HCT116 (cell line): ENCODE data around the gene PEX12. TPM values are rescaled to one million over a fixed set of nuclear protein-coding genes. Genes with fewer than 3 reads are reported as not detected.

Source experiments
- ATAC-seq: fragments of 200-7000 bp; cut with Tn5 transposase; 2 replicates; pipeline ENCODE4 v1.9.1; 2020; ENCODE audit warnings: mild to moderate bottlenecking, moderate library complexity
- BruUV-seq: library from RNA; stranded (reverse); fragments of 400-500 nt; replicated peaks from 2 replicates; lab custom pipeline; 2021; lab: Mats Ljungman, UMichigan
- CTCF ChIA-PET: fragments of 300-600 bp; sonication (Branson Sonifier 250); formaldehyde crosslinking; loops from one replicate; lab custom pipeline; 2021; ENCODE audit warnings: antibody characterized with exemption; lab: Charles Lee
- POLR2A ChIA-PET: fragments of 300-600, 350-600 bp; sonication (Branson Sonifier 250); formaldehyde crosslinking; loops from one replicate; lab custom pipeline; 2021; ENCODE audit warnings: antibody characterized with exemption; lab: Charles Lee
- RAD21 ChIA-PET, 2 experiments: fragments of 300-600 bp; sonication (Branson Sonifier 250); formaldehyde crosslinking; loops; one replicate each; lab custom pipeline; 2023; ENCODE audit warnings: low total read pairs in 2 of 2; ENCODE audit not compliant: uncharacterized antibody in 2 of 2, unreplicated experiment in 2 of 2, low non-redundant PET in 1 of 2; lab: Charles Lee
- DNase-seq: peaks from one replicate; pipeline ENCODE4 v3.0.0-alpha.2; 2010; ENCODE audit warnings: low read depth, low spot score
- H2AFZ ChIP-seq: fragments of 200-600 bp; shearing (Covaris generic), sonication (generic); 2 replicates; pipeline ENCODE4 v1.6.1; 2017; ENCODE audit warnings: low read depth, mixed run types, mixed read lengths, antibody characterized with exemption, low read length; ENCODE audit not compliant: poor library complexity, severe bottlenecking
- H3K27ac ChIP-seq: 2 replicates; pipeline ENCODE4 v1.5.1; 2012; ENCODE audit warnings: low read depth, low read length
- H3K27me3 ChIP-seq: fragments of 200-600 bp; sonication (generic); 2 replicates; pipeline ENCODE4 v1.6.1; 2016; ENCODE audit warnings: mixed run types, low read length, mixed read lengths; ENCODE audit not compliant: insufficient read depth
- H3K36me3 ChIP-seq, 2 experiments: fragments of 200-500 bp in 1 of 2; fragments of 200-600 bp in 1 of 2; sonication (Bioruptor generic) in 1 of 2; sonication (generic) in 1 of 2; 2 replicates each; pipeline versions ENCODE4 v1.5.1 to v1.6.1; 2014 to 2016; ENCODE audit warnings: low read length in 2 of 2, inconsistent platforms in 1 of 2, mixed read lengths in 1 of 2, mixed run types in 1 of 2; ENCODE audit not compliant: insufficient read depth in 2 of 2, control insufficient read depth in 1 of 2
- H3K4me1 ChIP-seq, 2 experiments: fragments of 200-600 bp in 1 of 2; sonication (generic) in 1 of 2; 2 replicates each; pipeline versions ENCODE4 v1.5.1 to v1.6.1; 2012 to 2017; ENCODE audit warnings: low read length in 2 of 2, inconsistent platforms in 1 of 2, mild to moderate bottlenecking in 1 of 2, mixed read lengths in 1 of 2, mixed run types in 1 of 2, moderate library complexity in 1 of 2; ENCODE audit not compliant: insufficient read depth in 2 of 2, control insufficient read depth in 1 of 2
- H3K4me2 ChIP-seq: fragments of 200-600 bp; sonication (generic); 2 replicates; pipeline ENCODE4 v1.6.1; 2017; ENCODE audit warnings: mixed run types, low read length, mixed read lengths
- H3K4me3 ChIP-seq, 2 experiments: fragments of 200-600 bp in 1 of 2; sonication (generic) in 1 of 2; replicated peaks in 1 of 2; 2 replicates each; pipeline ENCODE4 v1.5.1; 2011 to 2016; ENCODE audit warnings: low read length in 2 of 2, control low read depth in 1 of 2, low read depth in 1 of 2, mild to moderate bottlenecking in 1 of 2, mixed read lengths in 1 of 2, mixed run types in 1 of 2
- H3K79me2 ChIP-seq: fragments of 200-600 bp; sonication (generic); 2 replicates; pipeline ENCODE4 v1.6.1; 2017; ENCODE audit warnings: mild to moderate bottlenecking, mixed run types, low read length, moderate library complexity, mixed read lengths; ENCODE audit not compliant: insufficient read depth
- H3K9ac ChIP-seq: fragments of 200-600 bp; sonication (generic); 2 replicates; pipeline ENCODE4 v1.6.1; 2016; ENCODE audit warnings: low read length, mixed read lengths
- H3K9me2 ChIP-seq: fragments of 200-600 bp; sonication (generic), shearing (Covaris generic); 2 replicates; pipeline ENCODE4 v1.6.1; 2017; ENCODE audit warnings: mixed run types, mild to moderate bottlenecking, moderate library complexity; ENCODE audit not compliant: insufficient read depth
- H3K9me3 ChIP-seq, 2 experiments: fragments of 200-500 bp in 1 of 2; fragments of 200-600 bp in 1 of 2; sonication (Bioruptor generic) in 1 of 2; sonication (generic) in 1 of 2; 2 replicates each; pipeline ENCODE4 v1.6.1; 2014 to 2017; ENCODE audit warnings: low read length in 2 of 2, mixed read lengths in 2 of 2, inconsistent platforms in 1 of 2, low read depth in 1 of 2, mild to moderate bottlenecking in 1 of 2, mixed run types in 1 of 2, moderate library complexity in 1 of 2; ENCODE audit not compliant: control insufficient read depth in 1 of 2, insufficient read depth in 1 of 2
- H4K20me1 ChIP-seq: fragments of 200-600 bp; sonication (generic), shearing (Covaris generic); 2 replicates; pipeline ENCODE4 v1.6.1; 2017; ENCODE audit warnings: mixed run types, mild to moderate bottlenecking, moderate library complexity; ENCODE audit not compliant: insufficient read depth
- ATF3 ChIP-seq: IDR thresholded peaks from 2 replicates; pipeline ENCODE4 v1.6.1; 2012
- CBX3 ChIP-seq: IDR thresholded peaks from 2 replicates; pipeline ENCODE4 v1.6.1; 2012; ENCODE audit warnings: low read depth
- EGR1 ChIP-seq: IDR thresholded peaks from 2 replicates; pipeline ENCODE4 v1.6.1; 2012; ENCODE audit warnings: low read depth
- EZH2phosphoT487 ChIP-seq: fragments of 200-600 bp; IDR thresholded peaks from 2 replicates; pipeline ENCODE4 v1.6.1; 2018; ENCODE audit warnings: antibody characterized with exemption, borderline replicate concordance
- FOSL1 ChIP-seq: IDR thresholded peaks from 2 replicates; pipeline ENCODE4 v1.6.1; 2012; ENCODE audit warnings: low read depth
- POLR2AphosphoS5 ChIP-seq: IDR thresholded peaks from 2 replicates; pipeline ENCODE4 v1.6.1; 2011; ENCODE audit warnings: mild to moderate bottlenecking, low read depth, low read length, moderate library complexity
- SP1 ChIP-seq: IDR thresholded peaks from 2 replicates; pipeline ENCODE4 v1.6.1; 2012; ENCODE audit warnings: low read depth
- SRF ChIP-seq: IDR thresholded peaks from 2 replicates; pipeline ENCODE4 v1.6.1; 2012; ENCODE audit warnings: low read depth
- TCF7L2 ChIP-seq: IDR thresholded peaks from 2 replicates; pipeline ENCODE4 v1.7.0; 2011; ENCODE audit warnings: borderline replicate concordance, inconsistent platforms; ENCODE audit not compliant: insufficient read depth, insufficient read length; ENCODE audit errors: extremely low read depth
- YY1 ChIP-seq: IDR thresholded peaks from 2 replicates; pipeline ENCODE4 v1.6.1; 2011; ENCODE audit warnings: low read length, low read depth, moderate library complexity, mild to moderate bottlenecking; ENCODE audit not compliant: insufficient replicate concordance; ENCODE audit errors: extremely low read depth
- ZFX ChIP-seq: fragments of 450-650 bp; IDR thresholded peaks from 2 replicates; pipeline ENCODE4 v1.6.1; 2017
- intact Hi-C: fragments of 100-400 bp; cut with micrococcal nuclease; formaldehyde crosslinking; loops from 2 replicates; pipeline ENCODE4 v1.10.0; 2022
- total RNA-seq: library from RNA; stranded (reverse); gene quantifications from one replicate; pipeline ENCODE4 v1.2.1, GENCODE V29; 2021; ENCODE audit not compliant: unreplicated experiment
- TF ChIP-seq, protein P1 (sequence below): IDR thresholded peaks from 2 replicates; pipeline ENCODE4 v1.6.1; 2011; ENCODE audit warnings: mild to moderate bottlenecking, low read length, moderate library complexity; ENCODE audit not compliant: insufficient replicate concordance; ENCODE audit errors: extremely low read depth
- TF ChIP-seq, protein P2 (sequence below), 3 experiments: fragments of 200-600 bp in 1 of 3; sonication (generic) in 1 of 3; IDR thresholded peaks in 2 of 3; conservative IDR thresholded peaks in 1 of 3; 2 replicates each; pipeline ENCODE4 v1.5.1; 2012 to 2017; ENCODE audit warnings: low read depth in 2 of 3, low read length in 2 of 3, antibody characterized with exemption in 1 of 3, borderline replicate concordance in 1 of 3, control low read depth in 1 of 3, mild to moderate bottlenecking in 1 of 3, mixed read lengths in 1 of 3, mixed run types in 1 of 3, moderate library complexity in 1 of 3; ENCODE audit not compliant: insufficient read depth in 1 of 3

Gene PEX12
- total RNA-seq, 1 experiment from 2014 or later: 5.0 TPM

DNA sequence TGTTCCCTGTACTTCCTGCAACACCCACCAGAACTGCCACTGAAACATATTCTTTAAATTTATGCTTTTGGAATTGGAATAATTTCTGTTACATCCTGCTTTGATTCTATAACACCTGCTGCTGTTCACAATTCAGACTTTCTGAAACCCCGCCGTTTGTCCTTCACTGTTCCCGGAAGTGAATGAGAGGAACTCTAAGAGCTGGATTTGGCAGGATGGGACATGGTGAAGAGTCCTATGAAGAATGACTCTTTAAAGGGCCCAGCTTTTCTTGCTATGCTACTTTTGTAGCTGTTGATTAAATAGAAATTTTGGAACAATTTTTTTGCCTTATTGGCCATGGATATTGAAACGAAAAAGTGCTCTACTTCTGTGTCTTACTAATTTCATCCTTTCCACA, 17.7 kb upstream of the PEX12 start:
- Histone ChIP-seq H3K4me1 (no peaks in the 10 kb centered on the region), H3K36me3 (peaks cover 38 to 53% of the 10 kb centered on the region in 2 experiments), H3K79me2 (peaks cover 92% of the 10 kb centered on the region), H4K20me1 (peaks cover 9% of the 10 kb centered on the region), H3K9me2 (no peaks in the 10 kb centered on the region), H3K9ac (no peak overlapping the region), H3K9me3 (no peaks in the 10 kb centered on the region), H3K4me3 (no peak overlapping the region), H2AFZ (no peak overlapping the region), H3K4me2 (no peak overlapping the region), H3K27me3 (no peaks in the 10 kb centered on the region), H3K27ac (no peak overlapping the region)
- DNase-seq: no peak
- BruUV-seq: no TSS peak
- ChIA-PET POLR2A (no interaction called here), RAD21 (no interaction called here), CTCF (interaction anchor here (1.7 kb wide), 1 partner anchor 17 kb away, joined by 4 read pairs; no protein-coding TSS in a partner anchor)
- intact Hi-C loops: no loop called here
- ATAC-seq: no peak
- no peak for TF ChIP-seq EGR1
- TF ChIP-seq FOSL1: no peak
- TF ChIP-seq, protein P1, sequence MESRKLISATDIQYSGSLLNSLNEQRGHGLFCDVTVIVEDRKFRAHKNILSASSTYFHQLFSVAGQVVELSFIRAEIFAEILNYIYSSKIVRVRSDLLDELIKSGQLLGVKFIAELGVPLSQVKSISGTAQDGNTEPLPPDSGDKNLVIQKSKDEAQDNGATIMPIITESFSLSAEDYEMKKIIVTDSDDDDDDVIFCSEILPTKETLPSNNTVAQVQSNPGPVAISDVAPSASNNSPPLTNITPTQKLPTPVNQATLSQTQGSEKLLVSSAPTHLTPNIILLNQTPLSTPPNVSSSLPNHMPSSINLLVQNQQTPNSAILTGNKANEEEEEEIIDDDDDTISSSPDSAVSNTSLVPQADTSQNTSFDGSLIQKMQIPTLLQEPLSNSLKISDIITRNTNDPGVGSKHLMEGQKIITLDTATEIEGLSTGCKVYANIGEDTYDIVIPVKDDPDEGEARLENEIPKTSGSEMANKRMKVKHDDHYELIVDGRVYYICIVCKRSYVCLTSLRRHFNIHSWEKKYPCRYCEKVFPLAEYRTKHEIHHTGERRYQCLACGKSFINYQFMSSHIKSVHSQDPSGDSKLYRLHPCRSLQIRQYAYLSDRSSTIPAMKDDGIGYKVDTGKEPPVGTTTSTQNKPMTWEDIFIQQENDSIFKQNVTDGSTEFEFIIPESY: no peak
- TF ChIP-seq YY1: no peak
- no peak for TF ChIP-seq SP1
- TF ChIP-seq EZH2phosphoT487: no peak
- no peak for TF ChIP-seq POLR2AphosphoS5
- TF ChIP-seq, protein P2, sequence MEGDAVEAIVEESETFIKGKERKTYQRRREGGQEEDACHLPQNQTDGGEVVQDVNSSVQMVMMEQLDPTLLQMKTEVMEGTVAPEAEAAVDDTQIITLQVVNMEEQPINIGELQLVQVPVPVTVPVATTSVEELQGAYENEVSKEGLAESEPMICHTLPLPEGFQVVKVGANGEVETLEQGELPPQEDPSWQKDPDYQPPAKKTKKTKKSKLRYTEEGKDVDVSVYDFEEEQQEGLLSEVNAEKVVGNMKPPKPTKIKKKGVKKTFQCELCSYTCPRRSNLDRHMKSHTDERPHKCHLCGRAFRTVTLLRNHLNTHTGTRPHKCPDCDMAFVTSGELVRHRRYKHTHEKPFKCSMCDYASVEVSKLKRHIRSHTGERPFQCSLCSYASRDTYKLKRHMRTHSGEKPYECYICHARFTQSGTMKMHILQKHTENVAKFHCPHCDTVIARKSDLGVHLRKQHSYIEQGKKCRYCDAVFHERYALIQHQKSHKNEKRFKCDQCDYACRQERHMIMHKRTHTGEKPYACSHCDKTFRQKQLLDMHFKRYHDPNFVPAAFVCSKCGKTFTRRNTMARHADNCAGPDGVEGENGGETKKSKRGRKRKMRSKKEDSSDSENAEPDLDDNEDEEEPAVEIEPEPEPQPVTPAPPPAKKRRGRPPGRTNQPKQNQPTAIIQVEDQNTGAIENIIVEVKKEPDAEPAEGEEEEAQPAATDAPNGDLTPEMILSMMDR (IDR thresholded peaks at IDR 0.05 in 2 of 3, conservative IDR thresholded peaks at IDR 0.05 in 1 of 3; ENCODE audit: borderline replicate concordance in 1 of 3, insufficient read depth in 1 of 3, low read depth in 2 of 3, low read length in 2 of 3): no peak
- no peak for TF ChIP-seq TCF7L2
- TF ChIP-seq ATF3: no peak
- no peak for TF ChIP-seq CBX3
- TF ChIP-seq SRF: no peak
- no peak for TF ChIP-seq ZFX
